Right renal pelvis (tissue), 4 donors: ENCODE results near the gene GP9. TPM values are rescaled to one million over a fixed set of nuclear protein-coding genes. Genes with fewer than 3 reads are reported as not detected.
"Not testable (repeated sequence)": the region's sequence is repeated elsewhere in the genome, so short reads cannot be mapped to it uniquely, and the experiment has no call there.

Source experiments
- DNase-seq, 4 donors: peaks; one replicate each; pipeline ENCODE4 v3.0.0-alpha.2; 2013; ENCODE audit warnings: low read depth in 4 of 4, low spot score in 3 of 4, missing footprints in 1 of 4
- polyA plus RNA-seq, 4 donors: library from polyadenylated mRNA; unstranded; fragments of 120-200 nt; gene quantifications; one replicate each; pipeline ENCODE4 v1.2.1, GENCODE V29; 2013; ENCODE audit not compliant: insufficient read length in 4 of 4

The GP9 gene
- polyA plus RNA-seq, 4 donors = 0.97 to 2.4 (median 1.1) TPM

- not testable (repeated sequence) for DNase-seq
Measured at GRCh38 chr3:129069313-129070085, 8.9 kb downstream of the GP9 start.

GRCh38 chr3:129070086-129070885 is 9.7 kb downstream of the GP9 start:
- DNase-seq = no peak

- DNase-seq = no peak
Measured at GRCh38 chr3:129077222-129077621, 16.6 kb downstream of the GP9 start.

- no peak for DNase-seq
Measured at GRCh38 chr3:129078510-129078909, 17.9 kb downstream of the GP9 start.

DNA sequence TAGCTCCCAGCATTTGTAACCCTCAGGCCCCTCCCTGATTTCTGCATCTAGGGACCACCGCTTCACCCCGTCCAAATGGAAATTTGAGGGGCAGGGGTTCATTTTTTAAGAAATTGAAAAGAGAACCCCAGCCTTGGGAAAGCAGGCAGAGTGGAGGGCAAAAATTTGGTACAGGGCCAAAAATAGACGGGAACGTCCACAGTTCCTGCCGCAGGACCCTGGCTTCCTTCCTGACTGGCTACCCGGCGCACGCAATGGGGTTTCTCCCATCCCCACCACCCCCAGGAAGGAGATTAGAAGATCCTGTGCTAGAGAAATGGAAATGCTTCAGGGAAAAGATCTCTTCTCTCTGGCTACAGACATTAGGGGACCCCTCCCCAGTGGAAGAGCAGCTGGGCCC is 20.9 kb downstream of the GP9 start:
- DNase-seq = no peak

DNA sequence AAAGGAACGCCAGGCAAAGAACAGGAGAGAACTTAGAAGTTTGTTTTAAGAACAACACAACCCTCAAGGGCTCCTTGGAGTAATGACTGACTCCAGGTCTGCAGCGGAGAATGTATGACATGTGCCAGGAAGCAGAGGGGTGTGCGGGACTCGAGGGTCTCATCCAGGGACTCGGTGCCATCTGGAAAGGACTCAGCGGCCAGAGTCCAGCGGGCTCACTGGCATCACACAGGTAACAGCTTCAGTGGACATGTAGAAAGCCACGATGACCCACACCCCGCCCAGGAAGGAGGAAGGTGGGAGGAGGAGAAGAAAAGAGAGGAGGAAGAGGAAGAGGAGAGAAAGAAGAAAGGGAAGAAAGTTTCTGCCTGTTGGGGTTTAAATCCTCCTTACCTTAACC is 21.4 kb downstream of the GP9 start:
- no peak for DNase-seq

DNA sequence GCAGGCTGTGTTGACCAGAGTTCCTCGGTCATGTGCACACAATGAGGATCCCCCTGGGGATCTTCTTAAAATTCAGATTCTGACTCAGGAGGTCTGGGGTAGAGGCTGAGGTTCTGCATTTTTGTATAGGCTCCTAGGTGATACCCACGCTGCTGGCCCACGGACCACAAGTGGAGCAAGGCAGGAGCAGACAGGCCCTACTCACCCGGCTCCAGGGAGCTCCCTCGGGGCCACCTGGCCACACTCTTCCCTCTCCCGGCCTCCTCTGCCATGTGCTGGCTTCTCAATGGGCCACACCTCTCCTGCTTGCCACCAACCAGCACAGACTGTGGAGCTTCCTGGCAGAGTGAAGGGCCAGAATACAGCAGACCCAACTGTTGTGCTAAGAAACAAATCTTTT is 23.9 kb downstream of the GP9 start:
- no peak for DNase-seq

- no peak for DNase-seq
Measured at GRCh38 chr3:129085165-129085715, 24.7 kb downstream of the GP9 start.

DNA sequence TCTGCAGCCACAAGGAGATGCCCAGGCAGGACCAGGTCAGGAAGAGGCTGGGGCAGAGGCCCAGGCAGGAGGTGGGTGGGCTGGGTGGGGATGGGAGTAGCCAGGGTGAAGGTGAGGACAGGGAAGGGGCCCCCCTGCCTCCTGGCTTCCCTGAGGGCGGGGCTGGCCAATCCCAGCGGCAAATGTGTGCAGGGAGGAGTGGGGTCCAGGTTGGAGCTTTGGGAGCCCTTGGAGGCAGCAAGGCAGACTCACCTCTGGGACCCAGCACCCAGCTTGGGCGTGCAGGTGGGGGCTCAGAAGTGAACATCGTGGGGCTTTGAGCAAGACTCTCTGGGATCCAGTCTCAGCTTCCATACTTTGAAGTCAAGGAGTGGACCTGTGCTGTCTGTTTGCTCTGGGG is 25.2 kb downstream of the GP9 start:
- DNase-seq = no peak

DNA sequence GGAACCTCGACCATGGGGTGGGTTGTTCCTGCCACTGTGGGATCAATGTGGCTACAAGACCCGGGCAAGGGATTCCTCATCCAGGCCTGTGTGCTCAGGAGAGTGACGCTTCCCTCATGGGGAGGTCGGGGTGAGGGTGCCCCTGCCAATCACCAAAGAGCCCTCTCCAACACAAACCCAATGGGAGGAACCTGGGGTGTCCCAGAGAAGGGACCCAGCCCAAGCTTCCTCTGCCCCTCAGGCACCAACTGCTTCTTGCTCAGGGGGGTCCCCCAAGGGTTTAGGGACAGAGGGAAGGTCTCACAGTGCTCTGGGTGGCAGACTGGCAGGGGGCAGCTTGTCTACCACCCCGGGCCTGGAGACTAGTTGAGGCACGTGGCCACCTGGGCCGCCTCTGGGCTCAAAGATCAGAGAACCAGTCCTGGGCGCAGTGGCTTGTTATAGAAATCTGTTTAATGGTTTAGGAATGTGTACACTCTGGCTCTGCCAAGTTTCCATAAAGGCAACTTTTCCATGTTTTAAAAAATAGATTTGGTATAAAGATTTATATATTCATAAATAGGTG is 26.6 kb downstream of the GP9 start:
- no peak for DNase-seq

- DNase-seq = not testable (repeated sequence)
Measured at GRCh38 chr3:129087904-129088303, 27.3 kb downstream of the GP9 start.

- not testable (repeated sequence) for DNase-seq
Measured at GRCh38 chr3:129088312-129088711, 27.7 kb downstream of the GP9 start.

- DNase-seq = no peak
Measured at GRCh38 chr3:129095285-129095684, 34.7 kb downstream of the GP9 start.

DNA sequence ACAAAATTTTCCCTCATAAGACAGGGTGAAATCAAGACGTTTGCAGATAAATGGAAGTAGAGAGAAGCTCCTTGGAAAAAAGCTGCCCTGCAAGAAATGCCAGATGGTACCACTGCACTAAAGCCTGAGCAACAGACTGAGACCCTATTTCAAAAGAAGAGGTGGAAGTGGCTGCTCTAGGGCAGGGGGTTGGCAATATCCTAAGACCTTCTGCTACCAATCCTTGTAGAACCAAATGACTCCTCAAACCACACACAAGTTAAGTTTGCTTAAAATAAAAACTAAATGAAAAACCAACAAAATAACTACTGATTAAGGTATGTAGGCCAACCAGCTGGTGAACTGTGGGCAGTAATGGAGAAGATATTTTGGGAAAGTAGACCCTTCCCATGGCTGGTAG is 39.7 kb downstream of the GP9 start:
- no peak for DNase-seq

DNA sequence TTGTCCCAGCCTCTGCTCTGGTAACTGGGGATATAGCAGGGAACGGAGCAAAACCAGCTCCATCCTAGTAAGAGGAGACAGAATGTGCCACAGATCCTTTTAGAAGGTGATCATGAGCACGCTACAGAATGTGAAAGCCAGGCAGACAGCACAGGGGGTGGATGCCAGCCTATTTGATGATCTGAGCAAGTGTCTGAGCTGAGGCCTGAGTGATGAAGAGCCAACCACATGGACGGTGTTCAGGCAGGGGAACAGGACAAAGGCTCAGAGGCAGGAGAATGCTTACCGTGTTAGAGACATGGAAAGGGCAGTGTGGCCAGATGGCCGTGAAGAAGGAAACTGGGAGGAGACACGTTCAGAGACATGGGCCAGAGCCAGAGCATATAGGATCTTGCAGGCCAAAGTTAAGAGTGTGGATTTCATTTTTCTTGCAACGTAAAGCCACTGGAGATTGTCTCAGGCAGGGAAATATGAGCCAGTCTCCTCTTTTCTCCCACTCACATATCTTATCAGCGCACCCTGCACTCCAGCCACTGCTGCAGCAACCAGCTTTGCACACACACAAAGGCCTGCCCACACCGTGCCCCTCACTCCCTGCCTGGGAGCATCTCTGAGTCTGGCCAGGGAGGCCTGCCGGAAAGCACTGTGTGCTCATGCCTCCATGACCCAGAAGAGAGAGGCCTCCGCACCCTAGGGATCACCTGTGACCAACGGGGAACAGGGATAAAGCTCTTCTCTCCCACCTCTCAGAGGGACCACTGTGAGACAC is 41.0 kb downstream of the GP9 start:
- no peak for DNase-seq

DNA sequence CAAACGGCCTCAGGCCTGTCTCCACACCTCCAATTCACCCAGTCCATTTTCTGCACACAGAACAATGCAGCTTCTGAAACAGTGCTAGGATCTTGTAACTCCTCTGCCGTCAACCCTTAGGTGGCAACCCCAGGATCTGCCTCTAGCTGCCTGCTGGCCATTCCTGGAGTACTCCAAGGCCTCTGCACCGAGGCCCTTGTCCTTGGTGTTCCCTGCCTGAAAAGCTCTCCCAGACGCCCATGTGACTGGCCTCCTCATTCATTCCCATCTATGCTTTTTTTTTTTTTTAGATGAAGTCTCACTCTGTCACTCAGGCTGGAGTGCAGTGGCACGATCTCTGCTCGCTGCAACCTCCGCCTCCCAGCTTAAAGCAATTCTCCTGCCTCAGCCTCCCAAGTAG is 42.7 kb downstream of the GP9 start:
- no peak for DNase-seq

DNA sequence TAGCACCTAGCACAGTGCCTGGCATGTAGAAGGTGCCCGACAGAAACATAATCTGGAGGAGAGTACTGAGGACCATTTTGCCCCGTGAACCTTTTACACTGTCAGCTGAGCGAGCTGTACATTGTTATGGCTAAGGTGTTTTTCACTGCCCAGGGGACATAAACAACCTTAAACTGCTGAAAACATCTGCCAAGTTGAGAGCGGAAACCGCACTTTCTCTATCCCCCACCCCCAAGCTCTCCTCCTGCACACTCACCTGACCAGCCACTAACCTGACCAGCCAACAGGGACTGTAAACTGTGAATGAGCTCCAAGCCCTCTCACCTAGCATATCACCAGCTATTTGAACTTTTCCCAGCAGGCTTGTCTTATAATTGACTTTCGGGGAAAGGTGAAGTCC is 43.5 kb downstream of the GP9 start:
- no peak for DNase-seq

- DNase-seq = no peak
Measured at GRCh38 chr3:129104498-129105079, 44.0 kb downstream of the GP9 start.

DNA sequence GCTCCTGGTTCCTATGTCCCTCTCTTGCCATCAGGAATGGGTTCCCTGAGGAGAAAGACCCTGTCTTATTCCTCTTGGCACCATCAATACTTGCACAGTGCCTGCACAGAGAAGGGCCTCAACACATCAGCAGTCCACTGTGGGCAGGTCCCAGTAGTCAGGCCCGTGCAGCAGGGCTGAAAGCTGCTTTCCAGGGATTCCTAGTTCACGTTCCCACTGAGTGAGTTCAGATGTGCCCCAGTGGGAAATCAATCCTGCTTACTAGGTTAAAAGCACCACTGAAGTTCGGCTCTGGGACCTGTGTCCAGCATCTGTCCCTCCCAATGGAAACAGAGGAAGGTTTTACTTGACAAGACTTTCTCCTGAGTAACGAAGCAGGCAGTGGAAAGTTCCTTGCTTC is 45.3 kb downstream of the GP9 start:
- DNase-seq = no peak

DNA sequence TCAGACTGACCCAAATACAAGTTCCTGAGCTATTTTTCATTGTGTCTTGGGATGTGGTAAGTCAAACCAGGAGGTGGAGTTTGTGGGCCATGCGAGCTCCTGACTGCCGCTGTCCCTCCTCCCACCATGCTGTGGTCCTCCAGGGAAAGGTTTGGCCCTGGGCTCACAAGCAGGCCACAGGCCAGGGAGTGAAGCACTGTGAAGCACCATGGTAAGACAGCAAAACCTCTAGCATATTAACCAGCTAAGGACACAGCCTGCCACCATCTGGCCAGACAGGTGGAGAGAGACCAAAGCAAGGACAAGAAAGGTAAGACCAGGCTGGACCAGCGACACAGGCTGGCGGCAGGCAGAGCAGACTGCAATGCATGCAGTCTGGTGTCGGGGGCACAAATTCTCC is 45.7 kb downstream of the GP9 start:
- DNase-seq = no peak
